Activated naive CD4-positive, alpha-beta T cell (primary cell): ENCODE data around the gene TENM4.

ENCODE experiments used
- DNase-seq, 4 experiments: peaks; one replicate each; lab custom pipeline; 2025; lab: John Stamatoyannopoulos, UW

TENM4 gene

DNA sequence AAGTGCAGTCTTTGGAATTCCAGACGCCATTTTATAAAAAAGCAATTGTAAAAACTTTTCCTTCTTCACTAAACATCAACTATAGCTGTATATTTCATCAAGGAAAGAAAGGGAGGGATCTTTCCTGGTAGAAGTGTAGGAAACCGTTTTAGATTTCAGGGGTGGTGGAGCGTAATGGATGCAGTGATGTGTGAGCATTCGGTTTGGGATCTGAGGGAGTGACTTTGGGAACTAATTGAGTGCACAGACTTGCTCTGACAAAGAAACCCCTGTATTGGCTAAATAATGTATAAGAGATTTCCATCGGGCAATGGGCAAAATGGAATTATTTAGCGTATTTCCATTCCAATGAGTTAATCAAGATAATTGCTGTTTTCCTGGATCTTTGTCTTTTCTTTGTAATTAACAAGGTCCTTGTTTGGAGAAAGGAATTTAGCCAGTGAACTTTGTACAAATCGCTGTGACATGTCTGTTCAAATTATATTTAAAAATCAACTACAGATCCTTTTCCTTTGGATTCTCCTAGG is 741.2 kb downstream of the TENM4 start:
- DNase-seq: no peak

DNA sequence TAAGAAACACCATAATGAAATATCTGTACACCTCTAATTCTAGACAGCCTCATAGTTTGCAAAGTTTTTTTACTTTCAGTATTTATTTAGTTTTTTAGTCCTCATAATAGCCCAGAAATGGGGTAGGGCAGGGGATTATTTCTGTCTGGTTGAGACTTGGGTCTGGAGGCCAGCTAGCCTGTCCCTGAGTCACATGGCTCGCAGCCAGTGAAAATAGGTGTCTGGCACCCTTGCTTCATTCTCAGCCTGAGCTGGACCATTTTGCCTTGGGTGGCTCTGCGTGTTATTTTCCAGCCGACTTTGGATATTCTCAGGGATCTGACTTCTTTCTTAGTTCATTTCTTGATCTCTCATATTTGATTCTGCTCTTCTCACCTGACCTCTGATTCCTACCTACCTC is 742.2 kb downstream of the TENM4 start:
- DNase-seq: no peak

DNA sequence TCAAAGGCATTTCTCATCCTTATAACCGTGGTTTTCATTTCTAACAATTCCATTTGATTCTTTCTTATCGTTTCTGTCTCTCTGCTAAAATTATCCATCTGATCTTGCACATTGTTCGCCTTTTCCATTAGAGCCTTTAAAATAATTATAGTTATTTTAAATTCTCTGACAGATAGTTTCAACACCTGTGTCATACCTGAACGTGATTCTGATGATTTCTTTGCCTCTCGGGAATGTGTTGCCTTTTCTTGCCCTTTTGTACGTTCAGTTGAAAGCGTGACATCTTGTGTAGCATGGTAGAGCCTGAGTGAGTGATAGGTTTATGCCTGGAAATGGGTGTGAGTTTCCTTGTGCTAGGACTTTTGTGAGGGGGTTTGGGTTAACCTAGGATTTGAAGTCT is 744.7 kb downstream of the TENM4 start:
- no peak for DNase-seq

DNA sequence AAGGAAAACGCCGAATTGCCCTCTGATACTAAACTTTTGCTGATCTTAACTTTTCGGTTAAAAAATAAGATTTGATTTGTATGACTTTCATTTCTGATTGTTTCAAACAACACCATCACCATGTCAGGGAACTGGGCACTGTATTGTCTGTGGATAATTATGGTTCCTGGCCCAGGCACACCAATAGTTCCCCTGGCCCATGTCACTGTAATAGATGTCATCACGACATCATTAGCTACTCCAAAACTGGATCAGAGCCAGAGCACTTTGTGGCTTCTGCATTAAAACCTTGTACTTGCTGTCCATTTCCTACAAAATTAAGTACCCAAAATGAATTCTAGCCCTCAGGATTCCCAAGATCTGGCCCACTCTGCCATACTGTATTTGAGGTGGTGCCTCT is 746.7 kb downstream of the TENM4 start:
- DNase-seq: no peak

DNA sequence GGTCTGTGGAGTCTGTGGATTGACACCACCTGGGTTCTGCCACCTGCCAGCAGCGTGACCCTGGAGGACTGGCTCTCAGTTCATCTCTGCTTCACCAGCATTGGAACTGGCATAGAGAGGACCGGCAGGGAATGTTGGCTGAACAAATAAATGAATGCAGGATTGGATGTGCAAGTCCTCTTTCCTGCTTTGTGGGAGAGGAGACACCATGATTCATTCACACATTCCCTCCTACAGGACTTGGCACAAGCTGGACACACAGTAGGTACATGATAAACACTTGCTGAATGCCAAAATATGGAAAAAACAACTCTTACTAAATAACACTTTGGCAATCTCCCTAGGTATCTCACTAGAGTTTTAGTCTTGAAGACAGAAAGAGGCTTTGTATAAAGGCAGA is 749.6 kb downstream of the TENM4 start:
- no peak for DNase-seq

DNA sequence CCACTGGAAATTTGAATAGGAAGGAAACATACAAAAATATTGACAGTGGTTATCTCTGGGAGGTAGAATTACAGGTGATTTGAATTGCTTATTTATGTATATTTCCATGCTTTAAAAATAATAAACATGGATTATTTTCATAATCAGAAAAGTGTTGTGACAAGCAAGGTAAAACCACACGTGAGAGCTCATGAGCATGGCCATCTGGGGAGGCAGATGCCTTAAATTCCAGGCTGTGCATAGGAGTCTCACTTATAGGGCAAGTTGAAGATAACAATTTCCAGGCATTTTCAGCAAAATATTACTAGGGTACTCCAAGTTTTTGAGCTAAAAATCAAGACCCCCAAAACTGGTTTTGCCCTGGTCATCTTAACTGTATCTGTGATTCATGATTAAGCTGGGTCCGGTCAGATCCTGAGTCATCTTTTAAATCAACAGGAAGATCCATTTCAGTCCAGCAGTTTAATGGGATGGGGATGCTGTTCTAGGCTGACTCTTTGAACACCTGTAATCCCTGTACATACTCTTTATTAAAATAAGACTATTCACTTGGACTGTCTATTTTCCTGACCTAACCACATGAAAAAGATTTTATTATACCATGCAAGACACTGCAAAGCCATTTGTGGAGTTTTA is 750.4 kb downstream of the TENM4 start:
- no peak for DNase-seq

DNA sequence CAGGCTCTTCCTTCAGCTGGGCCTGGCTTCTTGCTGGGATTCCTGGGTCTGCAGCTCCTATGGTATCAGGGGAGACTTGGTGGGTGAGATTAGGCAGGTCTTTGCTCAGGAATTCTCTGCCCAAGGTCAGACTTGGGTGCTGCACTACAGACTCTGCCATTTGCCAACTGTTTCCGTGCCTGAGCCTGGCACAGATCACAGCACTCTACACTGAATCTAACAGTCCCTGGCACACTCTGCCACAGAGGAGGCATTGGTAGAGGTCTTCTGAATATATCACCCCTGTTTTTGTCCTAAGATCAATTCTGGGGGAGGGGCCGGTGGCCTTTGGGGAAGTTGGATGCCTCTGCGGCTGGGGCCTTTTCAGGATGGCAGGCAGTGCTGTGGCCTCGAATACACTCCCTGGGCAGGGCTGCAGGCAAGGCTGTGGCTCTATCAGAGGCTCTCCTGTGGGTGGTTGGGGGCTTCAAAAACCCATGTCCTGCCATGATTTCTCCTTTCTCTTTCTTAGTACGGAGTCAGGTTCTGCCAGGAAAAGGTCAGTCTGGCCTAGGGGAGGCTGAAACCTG is 751.2 kb downstream of the TENM4 start:
- DNase-seq: no peak

DNA sequence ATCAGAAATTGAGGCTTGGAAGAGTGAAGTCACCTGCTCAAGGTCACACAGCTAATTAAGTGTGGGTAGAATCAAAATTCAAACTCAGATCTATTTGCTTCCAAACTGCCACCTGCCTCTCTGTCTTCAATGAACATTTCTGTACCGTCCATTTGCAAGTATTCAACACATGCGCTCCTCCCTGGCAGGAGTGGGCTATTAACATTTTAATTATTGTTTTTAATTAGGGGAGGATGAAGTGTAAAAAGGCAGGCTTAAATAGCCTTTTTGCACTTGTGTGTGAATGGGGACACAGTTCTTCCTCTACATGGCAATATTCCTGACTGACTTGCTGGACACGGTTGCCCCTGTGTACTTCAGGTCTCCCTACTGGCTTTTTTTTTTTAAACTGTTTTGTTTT is 751.7 kb downstream of the TENM4 start:
- no peak for DNase-seq

DNA sequence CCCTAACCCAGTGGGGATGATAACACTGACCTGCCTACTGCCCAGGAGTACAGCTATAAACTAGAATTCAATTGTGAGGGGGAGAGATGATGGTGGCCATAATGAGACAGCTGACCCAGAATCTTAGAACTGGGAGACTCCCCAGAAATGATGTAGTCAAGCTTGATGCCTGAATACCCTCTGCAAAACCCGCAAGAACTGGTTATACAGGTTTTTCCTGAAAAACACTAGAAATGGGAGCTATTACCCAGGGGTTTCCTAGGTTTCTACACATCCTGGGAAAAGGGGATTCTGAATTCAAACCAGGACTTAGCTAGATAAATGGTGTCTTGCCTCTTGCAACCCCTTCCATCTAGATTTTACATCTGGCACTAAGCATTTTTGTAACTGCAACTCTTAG is 752.4 kb downstream of the TENM4 start:
- no peak for DNase-seq

DNA sequence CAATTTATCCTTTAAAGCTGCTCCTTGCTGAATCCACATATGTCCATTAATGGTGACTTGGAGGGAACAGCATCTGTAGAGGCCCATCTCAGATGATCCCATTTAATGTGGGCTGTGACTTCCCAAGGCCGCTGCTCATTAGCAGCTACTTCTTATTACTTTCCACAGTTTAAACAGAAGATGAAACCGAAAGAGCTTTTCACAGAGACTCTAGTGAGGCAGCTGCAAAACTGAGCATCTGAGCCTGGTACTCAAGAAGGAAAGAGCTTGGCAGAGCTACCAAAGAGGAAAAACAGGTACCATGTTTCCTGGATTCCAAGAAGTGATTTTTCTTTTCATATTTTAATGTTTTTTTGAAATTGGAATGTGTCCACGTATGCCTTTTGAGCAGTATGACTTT is 755.7 kb downstream of the TENM4 start:
- no peak for DNase-seq

DNA sequence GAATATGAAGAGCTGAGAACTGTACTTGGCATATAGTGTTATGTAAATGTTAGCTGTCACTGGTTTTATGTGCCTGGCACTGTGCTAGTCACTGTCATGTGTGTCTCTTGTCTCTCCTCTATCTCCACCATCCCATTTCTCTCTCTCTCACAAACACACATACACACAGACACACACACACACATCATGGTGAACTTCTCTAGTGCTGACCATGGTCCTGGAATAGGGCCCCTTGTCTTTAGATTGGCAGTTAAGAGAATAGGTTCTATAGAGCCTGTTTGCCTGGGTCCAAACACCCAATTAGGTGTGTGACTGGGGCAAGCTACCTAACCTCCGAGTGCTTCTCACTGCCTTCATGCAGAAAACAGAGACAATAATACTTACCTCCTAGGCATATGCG is 756.5 kb downstream of the TENM4 start:
- no peak for DNase-seq

DNA sequence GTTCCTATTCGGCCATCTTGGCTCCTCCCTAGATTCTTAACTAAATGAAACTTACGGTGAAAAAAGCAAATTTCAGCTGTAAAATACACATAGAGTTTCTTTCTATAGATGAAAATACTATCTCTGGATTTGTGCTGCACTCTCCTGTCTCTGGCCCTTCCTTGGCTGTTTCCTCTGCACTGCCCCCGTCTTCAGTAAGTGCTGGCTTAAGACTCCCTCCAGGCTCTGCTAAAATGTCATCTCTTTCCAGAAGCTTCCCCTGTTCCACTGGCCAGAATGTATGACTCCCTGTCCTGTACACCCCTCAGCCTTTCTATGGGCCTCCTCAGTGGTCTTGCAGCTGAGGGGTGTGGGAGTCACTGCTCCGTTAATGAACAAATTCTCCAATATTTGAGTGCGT is 757.1 kb downstream of the TENM4 start:
- DNase-seq: no peak

DNA sequence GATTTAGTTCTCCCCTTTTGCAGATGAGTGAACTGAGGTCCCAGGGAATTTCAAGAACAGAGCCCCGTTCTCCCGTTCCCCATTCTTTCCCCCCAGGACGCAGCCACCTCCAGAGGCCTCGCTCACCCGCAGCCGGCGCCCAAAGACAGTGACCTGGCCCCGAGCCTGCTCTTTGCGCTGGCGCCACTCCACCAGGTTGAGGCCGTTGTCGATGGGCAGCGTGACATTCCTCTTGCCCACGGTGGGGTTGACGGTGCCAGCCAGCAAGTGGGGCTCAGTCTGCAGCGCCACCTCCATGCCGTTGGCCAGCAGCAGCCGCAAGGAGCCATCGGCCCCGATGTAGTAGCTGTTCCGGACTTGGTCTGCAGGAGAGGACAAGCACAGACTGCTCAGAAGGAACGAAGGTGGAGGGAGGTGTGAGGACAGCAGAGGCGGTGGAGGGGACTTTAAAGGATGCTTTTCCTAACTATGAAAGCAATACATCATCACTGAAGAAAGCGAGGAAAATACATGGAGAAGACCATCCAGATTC is 764.7 kb downstream of the TENM4 start:
- no peak for DNase-seq

DNA sequence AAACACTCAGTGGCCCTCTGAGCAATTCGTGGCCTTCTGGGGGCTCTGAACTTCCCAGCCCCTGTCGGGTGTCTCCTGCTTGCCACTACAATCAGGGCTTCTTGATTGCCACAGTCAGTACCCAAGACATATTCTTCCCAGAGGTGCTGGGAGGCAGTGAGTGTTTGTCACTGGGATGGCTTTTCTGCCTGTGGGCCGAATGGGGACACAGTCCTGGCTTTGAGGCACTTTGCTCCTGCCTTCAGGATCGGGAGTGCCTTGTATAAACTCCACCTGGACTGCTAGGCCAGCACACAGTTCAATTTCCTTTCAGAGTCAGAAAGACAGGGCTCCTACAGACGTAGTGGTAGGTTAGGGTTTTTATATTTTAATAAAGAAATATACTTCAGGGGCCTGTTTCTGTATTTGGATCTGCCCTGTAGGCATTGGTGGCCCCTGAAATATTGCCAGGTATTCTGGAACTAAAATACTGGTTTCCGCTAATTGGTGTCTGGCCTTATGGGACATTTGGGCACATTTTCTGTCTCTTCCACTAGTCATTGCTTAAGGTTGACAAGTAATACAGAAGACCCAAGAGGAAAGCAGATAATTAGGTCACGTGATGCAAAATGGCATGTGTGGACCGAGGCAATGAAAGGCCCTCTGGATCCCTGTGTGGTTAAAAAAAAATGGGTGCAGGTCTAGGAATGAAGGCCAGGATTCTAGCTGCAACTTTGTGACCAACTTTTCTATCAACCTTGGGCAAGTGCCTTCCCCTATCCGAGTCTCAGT is 767.8 kb downstream of the TENM4 start:
- no peak for DNase-seq

DNA sequence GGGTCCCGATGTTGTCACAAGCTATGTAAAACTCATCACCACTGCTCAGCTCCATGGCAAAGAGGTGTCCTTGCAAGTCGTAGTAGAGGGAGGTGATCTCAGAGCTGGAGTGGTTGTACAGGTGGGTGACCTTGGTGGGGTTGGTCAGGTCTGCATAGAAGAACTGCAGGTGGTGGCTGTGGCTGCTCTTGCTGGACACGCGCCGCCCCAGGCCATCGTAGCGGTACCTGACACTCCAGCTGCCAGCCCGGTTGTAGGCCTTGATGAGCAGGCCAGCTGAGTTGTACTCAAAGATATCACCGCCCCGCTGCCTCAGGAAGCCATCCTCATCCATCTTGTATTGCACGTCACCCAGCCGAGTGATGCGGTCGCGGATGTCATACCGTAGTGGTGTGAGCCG is 771.6 kb downstream of the TENM4 start:
- no peak for DNase-seq

DNA sequence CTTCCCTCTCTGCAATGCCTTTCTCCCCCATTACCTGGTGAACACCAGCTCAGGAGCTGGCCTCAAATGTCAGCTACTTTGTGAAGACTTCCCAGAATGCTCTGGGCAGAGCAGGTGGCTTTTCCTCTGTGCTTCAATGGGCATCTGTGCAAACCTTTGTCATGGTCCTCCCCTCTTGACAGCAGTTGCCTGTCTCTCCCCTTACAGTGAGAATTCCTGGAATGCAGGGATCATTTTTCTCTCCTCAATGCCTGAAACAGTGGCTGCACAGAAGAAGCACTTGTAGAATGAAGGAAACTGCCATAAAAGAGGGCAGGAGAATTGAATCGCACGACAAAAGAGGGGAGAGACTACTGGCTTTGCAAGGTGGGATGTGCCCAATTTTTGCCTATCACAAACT is 773.4 kb downstream of the TENM4 start:
- DNase-seq: no peak

DNA sequence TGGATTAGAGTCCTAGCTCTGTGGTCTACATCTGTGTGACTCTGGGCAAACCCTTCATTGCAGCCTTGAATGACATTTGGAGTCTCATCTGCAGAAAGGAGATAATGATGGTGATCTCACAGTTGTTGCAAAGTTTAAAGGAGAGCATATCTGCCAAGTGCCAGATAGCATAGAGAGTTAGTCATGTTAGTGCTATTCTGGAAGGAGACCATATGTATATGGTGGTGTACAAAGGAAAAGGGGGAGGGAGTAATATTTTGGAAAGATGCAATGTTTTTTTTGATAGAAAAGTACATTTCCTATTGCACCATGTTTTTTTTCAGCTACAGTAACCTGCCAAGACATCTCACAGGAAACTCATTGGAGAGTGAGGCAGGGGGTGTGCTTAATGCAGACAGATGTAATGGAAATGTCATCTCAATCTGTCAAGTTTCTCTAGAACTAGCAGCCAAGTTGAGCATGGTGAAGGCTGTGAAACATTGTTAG is 774.1 kb downstream of the TENM4 start:
- DNase-seq: no peak

DNA sequence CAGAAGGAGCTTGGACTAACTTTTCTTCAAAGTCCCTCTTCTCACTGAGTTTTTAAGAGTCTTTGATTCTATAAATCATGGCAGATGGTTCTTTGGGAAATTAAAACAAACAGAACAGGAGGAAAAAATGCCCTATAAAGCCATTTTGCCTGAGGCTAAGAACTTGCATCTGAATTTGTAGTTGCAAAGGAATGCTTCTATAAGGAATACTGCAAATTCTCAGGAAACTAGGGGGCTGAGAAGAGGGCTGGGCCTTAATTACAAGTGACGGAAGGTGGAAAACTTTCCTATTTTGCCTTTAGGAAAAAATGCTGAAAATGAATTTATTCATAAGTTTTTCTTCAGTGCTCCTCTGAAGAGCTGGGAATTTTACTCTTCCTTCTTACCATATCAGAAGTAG is 776.2 kb downstream of the TENM4 start:
- DNase-seq: no peak

DNA sequence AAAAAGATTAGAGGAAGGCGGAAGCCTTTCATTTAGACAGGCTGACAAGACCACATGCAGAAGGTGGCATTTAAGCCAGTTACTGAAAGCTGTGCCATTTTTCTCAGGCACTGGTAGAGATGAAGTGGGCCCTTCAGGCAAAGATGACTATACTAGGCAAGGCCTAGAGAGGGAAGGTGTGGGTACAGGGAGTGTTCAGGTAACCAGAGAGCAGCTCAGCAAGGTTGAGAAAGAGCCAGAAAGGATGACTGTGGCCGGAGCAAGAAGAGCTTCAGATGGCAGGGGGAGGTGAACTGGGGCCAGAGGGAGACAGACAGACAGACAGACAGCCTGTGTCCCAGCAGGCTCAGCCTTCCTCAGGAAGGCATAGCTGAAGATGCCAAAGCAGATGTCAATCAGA is 778.0 kb downstream of the TENM4 start:
- no peak for DNase-seq

DNA sequence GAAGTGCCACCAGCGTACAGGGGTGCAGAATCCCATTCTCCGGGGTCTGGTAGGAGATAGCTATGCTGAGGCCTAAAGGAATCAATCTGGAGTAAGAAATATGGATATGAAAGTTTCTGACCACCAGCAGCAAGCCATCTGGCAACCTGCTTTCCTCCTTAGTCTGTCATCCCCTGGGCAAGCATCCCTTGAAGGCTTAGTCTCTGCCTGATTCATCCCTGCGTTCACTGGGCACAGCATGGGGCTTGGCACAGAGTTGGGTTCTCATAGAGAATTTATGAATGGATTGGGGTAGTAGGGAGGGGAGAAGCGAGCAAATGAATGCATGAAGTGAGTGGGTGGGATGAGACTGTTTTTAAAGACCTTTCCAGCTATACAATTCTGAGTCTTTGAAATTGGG is 780.4 kb downstream of the TENM4 start:
- DNase-seq: no peak

DNA sequence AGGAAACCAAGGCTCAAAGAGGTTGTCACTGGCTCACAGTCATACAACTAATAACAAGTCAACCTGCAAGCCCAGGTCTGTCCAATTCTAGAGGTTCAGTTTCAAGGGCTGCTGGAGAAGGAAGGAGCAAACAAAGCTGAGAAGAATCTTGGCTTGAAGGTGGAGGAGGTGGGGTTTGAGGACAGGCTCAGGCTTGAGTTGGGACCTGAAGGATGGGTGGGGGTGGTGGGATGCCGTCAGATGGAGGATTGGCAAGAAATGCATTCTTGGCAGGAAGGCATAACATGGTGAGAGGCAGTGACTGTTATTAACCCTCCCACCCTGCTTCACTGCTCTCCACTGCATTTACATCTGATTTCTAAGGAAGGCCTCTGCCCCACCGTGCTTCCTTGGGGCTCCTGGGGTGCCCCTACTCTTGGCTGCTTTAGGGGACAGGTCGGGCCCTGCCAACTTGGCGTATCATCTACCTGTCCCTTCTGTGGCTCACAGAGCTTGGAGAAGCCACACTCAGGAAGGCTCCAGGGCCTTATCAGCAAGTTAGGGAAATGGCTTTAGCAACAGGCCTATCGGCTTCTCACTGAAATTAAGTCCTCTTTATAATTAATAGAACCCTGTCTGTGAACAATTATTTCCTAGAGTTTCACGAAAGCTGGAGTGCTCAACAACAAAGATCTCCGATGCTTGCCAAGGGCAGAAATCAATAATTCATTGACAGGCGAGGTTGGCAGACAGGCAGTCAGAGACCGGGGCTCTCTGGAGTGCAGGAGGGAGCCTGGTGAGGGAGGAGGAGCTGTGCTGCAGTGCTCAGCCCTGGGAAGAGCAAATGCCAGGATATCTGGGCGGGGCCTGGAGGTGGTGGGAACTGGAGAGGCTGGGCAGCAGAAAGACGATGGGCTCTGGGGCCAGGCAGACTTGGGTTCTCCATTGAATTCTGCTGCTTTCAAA is 781.2 kb downstream of the TENM4 start:
- no peak for DNase-seq
